Left lung (tissue), 10 donors: ENCODE measurements around the gene CHAT. TPM values are rescaled to one million over a fixed set of nuclear protein-coding genes. Genes with fewer than 3 reads are reported as not detected.

Experiments
- ATAC-seq: fragments of 200-7000 bp; cut with Tn5 transposase; one replicate; pipeline ENCODE4 v1.9.1; 2020; ENCODE audit warnings: moderate library complexity
- DNase-seq, 4 donors: peaks; one replicate each; pipeline ENCODE4 v3.0.0-alpha.2; 2013 to 2020
- H3K27ac ChIP-seq, 2 donors: fragments of 200-600 bp; sonication (generic) in 1 of 2; one replicate each; pipeline versions ENCODE4 v1.5.0 to v1.8.0; 2020 to 2021
- H3K27me3 ChIP-seq, 2 donors: fragments of 200-600 bp; sonication (generic) in 1 of 2; one replicate each; pipeline versions ENCODE4 v1.5.0 to v1.8.0; 2020 to 2021
- H3K36me3 ChIP-seq, 2 donors: fragments of 200-600 bp; sonication (generic) in 1 of 2; one replicate each; pipeline versions ENCODE4 v1.5.0 to v1.8.0; 2020 to 2021
- H3K4me1 ChIP-seq, 2 donors: fragments of 200-600 bp; one replicate each; pipeline ENCODE4 v1.8.0; 2021
- H3K4me3 ChIP-seq, 2 donors: fragments of 200-600 bp; sonication (generic) in 1 of 2; one replicate each; pipeline versions ENCODE4 v1.5.0 to v1.8.0; 2020 to 2021; ENCODE audit warnings: mild to moderate bottlenecking in 1 of 2
- H3K9me3 ChIP-seq, 2 donors: fragments of 200-600 bp; sonication (generic) in 1 of 2; one replicate each; pipeline versions ENCODE4 v1.5.0 to v1.8.0; 2020 to 2021
- intact Hi-C, 2 donors: fragments of 100-400 bp; cut with DNase I; formaldehyde crosslinking; loops; one replicate each; pipeline versions ENCODE4 v1.11.2 to v1.14.2; 2022
- polyA plus RNA-seq, 6 donors: library from polyadenylated mRNA; unstranded; fragments of 120-200 nt; gene quantifications; one replicate each; pipeline ENCODE4 v1.2.1, GENCODE V29; 2013; ENCODE audit not compliant: insufficient read length in 6 of 6
- total RNA-seq, 2 donors: library from RNA; stranded (reverse); fragmentation: NEBNext Ultra II Directional; extraction: Animal tissue kit (Norgen Biotek cat#: 25700); gene quantifications; one replicate each; pipeline ENCODE4 v1.2.1, GENCODE V29; 2021
- TF ChIP-seq, protein P1 (sequence below), 2 donors: fragments of 200-600 bp; sonication (generic) in 1 of 2; IDR thresholded peaks; one replicate each; pipeline versions ENCODE4 v1.5.0 to v1.8.0; 2021; ENCODE audit warnings: antibody characterized with exemption in 2 of 2
- donor health status: DM: no; HTN: yes; CAD: no.
- donor health status: DM: no; HTN: no; CAD: no.

Gene CHAT
- total and polyA plus RNA-seq, 8 donors: not detected

DNA sequence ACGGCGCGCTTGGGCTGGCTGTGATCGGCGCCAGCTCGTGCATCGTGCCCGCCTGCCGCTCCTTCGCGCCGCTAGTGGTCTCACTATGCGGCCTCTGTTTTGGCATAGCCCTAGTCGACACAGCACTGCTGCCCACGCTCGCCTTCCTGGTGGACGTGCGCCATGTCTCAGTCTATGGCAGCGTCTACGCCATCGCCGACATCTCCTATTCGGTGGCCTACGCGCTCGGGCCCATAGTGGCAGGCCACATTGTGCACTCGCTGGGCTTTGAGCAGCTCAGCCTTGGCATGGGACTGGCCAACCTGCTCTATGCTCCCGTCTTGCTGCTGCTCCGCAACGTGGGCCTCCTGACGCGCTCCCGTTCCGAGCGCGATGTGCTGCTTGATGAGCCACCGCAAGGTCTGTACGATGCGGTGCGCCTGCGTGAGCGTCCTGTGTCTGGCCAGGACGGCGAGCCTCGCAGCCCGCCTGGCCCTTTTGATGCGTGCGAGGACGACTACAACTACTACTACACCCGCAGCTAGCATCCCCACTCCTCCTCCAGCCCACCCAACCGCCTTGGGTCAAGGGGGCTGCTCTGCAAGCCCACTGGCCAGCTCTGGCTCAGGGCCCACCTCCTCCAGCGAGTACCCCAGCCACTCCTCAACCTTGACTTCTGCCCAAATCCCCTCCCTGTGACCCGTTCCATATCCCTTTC is 1.9 kb upstream of the CHAT start:
- Histone ChIP-seq H3K36me3 (no peaks in the 10 kb centered on the region), H3K4me3 (no peak overlapping the region), H3K27me3 (peaks cover 77 to 100% of the 10 kb centered on the region in 2 donors), H3K27ac (no peak overlapping the region), H3K4me1 (peaks cover 5 to 16% of the 10 kb centered on the region in 2 donors), H3K9me3 (no peaks in the 10 kb centered on the region)
- intact Hi-C loops: no loop called here
- TF ChIP-seq, protein P1, sequence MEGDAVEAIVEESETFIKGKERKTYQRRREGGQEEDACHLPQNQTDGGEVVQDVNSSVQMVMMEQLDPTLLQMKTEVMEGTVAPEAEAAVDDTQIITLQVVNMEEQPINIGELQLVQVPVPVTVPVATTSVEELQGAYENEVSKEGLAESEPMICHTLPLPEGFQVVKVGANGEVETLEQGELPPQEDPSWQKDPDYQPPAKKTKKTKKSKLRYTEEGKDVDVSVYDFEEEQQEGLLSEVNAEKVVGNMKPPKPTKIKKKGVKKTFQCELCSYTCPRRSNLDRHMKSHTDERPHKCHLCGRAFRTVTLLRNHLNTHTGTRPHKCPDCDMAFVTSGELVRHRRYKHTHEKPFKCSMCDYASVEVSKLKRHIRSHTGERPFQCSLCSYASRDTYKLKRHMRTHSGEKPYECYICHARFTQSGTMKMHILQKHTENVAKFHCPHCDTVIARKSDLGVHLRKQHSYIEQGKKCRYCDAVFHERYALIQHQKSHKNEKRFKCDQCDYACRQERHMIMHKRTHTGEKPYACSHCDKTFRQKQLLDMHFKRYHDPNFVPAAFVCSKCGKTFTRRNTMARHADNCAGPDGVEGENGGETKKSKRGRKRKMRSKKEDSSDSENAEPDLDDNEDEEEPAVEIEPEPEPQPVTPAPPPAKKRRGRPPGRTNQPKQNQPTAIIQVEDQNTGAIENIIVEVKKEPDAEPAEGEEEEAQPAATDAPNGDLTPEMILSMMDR (IDR thresholded peaks at IDR 0.05): no peak
- DNase-seq (no peak), ATAC-seq (no peak)

DNA sequence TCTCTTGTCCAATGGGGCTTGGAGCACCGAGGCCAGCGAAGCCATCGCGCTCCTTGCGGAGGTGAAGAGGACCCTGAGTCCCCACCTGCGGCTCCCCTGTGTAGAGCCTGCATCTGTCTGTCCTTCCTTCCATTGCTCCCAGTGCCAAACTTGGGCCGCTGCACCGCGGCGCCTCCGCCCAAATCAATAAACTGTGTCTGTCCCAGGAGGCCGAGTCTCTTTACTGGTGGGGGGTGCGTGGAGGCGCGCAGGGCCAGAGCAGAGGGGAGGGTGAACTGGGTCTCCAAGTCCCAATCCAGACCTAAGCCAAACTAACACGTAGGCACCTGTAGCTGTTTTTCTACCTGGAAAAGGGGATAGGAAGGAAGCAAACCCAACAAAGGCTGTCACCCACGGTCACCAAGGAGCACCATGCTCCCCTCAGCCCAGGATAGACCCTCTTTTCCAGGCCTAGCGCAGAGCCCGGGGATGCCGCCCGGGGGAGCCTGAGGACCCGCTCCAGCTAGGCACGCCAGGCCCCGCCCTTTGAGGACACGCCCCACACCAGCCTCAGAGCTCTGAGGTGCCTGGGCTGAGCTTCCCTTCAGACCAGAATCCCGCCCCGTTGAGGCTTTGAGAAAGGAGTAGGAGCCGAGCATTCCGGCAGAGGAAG is 1.2 kb upstream of the CHAT start:
- H3K27me3 ChIP-seq: peaks cover 71 to 100% of the 10 kb centered on the region in 2 donors
- H3K4me3 ChIP-seq: no peak overlapping the region
- TF ChIP-seq, protein P1 (IDR thresholded peaks at IDR 0.05): no peak
- DNase-seq (no peak), ATAC-seq (no peak)
- H3K36me3 ChIP-seq: no peaks in the 10 kb centered on the region
- no peak overlapping the region for H3K27ac ChIP-seq
- intact Hi-C loops: no loop called here
- H3K9me3 ChIP-seq: no peaks in the 10 kb centered on the region
- peaks cover 5 to 14% of the 10 kb centered on the region in 2 donors for H3K4me1 ChIP-seq

DNA sequence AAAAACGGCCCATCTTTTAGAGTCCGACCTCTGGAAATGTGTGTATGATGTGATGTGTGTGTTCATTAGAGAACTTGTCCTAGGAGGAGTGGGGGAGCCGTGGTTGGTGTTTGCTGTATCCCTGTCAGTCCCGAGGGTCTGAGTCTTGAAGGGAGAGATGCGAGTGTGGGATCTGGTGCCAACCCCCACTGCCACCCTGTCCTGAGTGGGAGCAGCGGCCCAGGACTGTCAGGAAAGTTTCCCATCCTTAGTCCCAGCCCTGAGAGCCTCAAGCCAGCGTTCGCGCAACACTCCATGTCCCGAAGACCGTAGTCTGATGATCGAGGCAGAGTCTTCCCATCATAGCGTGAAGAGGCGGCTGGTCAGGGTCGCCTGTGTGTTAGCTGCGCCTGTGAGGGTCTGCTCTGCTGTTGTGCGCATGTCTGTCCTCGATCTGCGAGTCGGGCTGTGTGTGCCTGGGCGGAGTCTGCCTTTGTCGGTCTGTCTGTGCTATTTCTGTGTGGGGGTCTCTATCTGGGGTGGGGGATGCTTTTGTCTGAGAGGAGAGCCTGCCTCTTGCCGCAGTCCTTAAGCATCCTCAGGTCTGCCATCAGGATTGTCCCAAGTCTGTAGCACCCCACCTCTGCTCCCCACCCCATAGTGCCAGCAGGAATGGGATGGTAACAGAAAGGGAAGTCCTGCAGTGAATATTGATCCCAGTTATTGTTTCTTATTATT is 514 bp upstream of the CHAT start:
- no peak for ATAC-seq
- DNase-seq: no peak
- H3K27me3 ChIP-seq: peaks cover 64 to 100% of the 10 kb centered on the region in 2 donors

DNA sequence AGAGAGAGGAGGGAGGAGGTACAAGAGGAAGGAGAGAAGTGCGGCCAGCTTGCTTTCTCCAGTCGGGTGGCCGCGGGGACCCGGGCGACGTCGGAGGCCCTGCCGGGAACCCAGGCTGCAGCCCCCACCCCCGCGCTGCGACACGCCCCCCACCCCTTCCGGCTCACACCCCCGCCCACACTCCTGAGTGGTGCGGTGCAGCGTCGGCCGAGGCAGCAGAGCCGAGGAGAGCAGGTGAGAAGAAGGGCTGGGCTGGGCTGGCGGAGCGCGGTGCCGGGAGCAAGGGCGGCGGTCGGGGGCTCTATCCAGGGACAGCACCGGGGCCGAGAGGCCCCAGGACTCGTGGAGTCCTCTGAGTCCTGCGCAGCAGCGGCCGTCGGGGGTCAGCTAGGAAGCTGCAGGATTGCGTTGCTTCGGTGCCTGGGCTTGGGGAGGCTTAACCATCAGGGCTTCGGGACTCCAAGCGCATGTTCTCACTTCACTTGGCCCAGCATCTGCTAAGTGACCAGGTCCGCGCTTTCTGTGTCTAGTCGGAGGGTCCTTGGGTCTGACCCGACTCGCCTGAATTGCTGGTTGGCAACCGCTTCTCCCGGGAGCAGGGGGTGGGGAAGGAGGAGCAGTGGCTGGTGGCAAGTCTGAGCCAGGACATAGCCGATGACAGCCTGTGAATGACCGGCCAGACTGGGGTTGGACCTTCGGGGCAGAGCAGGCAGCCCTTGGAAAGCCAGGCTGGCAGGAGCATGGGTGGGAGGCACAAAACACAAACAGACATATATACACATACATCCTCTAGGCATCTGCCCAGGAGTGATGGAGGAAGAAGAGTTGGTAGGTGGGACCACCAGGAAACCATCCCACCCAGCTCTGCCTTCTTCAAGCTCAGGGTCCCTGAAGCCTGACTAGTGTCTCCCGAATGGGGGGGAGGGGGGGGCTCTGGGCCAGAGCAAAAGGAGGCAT is 683 bp downstream of the CHAT start:
- H3K27me3 ChIP-seq: peaks cover 52 to 100% of the 10 kb centered on the region in 2 donors
- TF ChIP-seq, protein P1 (IDR thresholded peaks at IDR 0.05): no peak
- no peak overlapping the region for H3K27ac ChIP-seq
- no peaks in the 10 kb centered on the region for H3K9me3 ChIP-seq
- H3K36me3 ChIP-seq: no peaks in the 10 kb centered on the region
- intact Hi-C loops: no loop called here
- peaks cover 5 to 12% of the 10 kb centered on the region in 2 donors for H3K4me1 ChIP-seq
- no peak overlapping the region for H3K4me3 ChIP-seq
- DNase-seq (peak in 1 of 4 donors; percentile 26), ATAC-seq (no peak)

More for the DNA sequence above, 514 bp upstream of the CHAT start:
- Histone ChIP-seq H3K36me3 (no peaks in the 10 kb centered on the region), H3K4me1 (peaks cover 5 to 14% of the 10 kb centered on the region in 2 donors), H3K4me3 (no peak overlapping the region), H3K9me3 (no peaks in the 10 kb centered on the region), H3K27ac (no peak overlapping the region)
- intact Hi-C loops: no loop called here
- TF ChIP-seq, protein P1 (IDR thresholded peaks at IDR 0.05): no peak
